OCI-LY7 (cell line): ENCODE data around the gene COL5A1.

Experiments
- CTCF ChIP-seq: fragments of 200-600 bp; sonication (generic); conservative IDR thresholded peaks from 2 replicates; pipeline ENCODE4 v1.5.1; 2014; ENCODE audit warnings: mild to moderate bottlenecking, antibody characterized with exemption, low read length, moderate library complexity, mixed read lengths
- EZH2phosphoT487 ChIP-seq: fragments of 200-600 bp; sonication (generic); IDR thresholded peaks from 2 replicates; pipeline ENCODE4 v1.6.1; 2018; ENCODE audit warnings: low read depth, borderline replicate concordance, mild to moderate bottlenecking, mixed run types, antibody characterized with exemption, low read length, moderate library complexity, mixed read lengths

- no peak for TF ChIP-seq CTCF
- TF ChIP-seq EZH2phosphoT487 = no peak
These were observed 13.5 kb downstream of the COL5A1 start for GRCh38 chr9:134655101-134655500.
